ENCODE results near the gene OSMR. TPM values are rescaled to one million over a fixed set of nuclear protein-coding genes. Genes with fewer than 3 reads are reported as not detected.

The OSMR gene
- total RNA-seq, 4 donors from 2014 or later = 33.2 to 69.7 (median 43.9) TPM

DNA sequence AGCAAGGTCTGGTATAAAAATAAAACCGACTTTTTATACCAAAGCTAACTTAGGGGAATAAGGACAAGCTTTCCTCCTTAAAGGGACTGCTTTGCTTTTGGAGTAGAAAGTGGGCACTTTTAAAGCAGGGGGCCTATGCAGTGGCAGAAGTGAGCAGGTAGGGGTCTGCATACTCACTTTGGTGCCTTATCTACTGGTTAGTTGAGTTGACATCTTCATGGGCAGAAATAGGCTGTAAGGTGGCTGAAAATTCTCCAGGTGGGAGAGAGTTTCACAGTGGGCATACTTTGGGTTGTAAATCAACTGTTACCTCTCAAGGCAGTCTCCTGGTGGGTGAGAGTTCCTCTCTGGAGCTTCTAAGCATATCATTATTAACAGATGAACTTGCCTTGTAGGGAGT is 24.8 kb downstream of the OSMR start:
- Histone ChIP-seq H3K27ac (replicated peaks in 1 of 4) (peak overlapping the region; percentile 44 to 56 (median 55)), H3K27me3 (no peaks in the 10 kb centered on the region), H3K4me1 (peaks cover 8 to 55% (median 45%) of the 10 kb centered on the region in 4 donors), H3K4me3 (no peak overlapping the region), H3K9me3 (no peaks in the 10 kb centered on the region), H3K36me3 (peaks cover 0 to 41% (median 9%) of the 10 kb centered on the region in 4 donors)
- WGBS = 71% methylated on average over 1 of the region's 1 CpG
- intact Hi-C loops (cut with DNase I) = no loop called here
- no peak for DNase-seq (ENCODE audit: extremely low spot score)
- TF ChIP-seq POLR2A (IDR thresholded peaks at IDR 0.05; ENCODE audit: low read depth) (no peak), POLR2AphosphoS5 (IDR thresholded peaks at IDR 0.05) (no peak), EP300 (IDR thresholded peaks at IDR 0.05) (no peak)
- TF ChIP-seq, protein P1, sequence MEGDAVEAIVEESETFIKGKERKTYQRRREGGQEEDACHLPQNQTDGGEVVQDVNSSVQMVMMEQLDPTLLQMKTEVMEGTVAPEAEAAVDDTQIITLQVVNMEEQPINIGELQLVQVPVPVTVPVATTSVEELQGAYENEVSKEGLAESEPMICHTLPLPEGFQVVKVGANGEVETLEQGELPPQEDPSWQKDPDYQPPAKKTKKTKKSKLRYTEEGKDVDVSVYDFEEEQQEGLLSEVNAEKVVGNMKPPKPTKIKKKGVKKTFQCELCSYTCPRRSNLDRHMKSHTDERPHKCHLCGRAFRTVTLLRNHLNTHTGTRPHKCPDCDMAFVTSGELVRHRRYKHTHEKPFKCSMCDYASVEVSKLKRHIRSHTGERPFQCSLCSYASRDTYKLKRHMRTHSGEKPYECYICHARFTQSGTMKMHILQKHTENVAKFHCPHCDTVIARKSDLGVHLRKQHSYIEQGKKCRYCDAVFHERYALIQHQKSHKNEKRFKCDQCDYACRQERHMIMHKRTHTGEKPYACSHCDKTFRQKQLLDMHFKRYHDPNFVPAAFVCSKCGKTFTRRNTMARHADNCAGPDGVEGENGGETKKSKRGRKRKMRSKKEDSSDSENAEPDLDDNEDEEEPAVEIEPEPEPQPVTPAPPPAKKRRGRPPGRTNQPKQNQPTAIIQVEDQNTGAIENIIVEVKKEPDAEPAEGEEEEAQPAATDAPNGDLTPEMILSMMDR (IDR thresholded peaks at IDR 0.05) = no peak

DNA sequence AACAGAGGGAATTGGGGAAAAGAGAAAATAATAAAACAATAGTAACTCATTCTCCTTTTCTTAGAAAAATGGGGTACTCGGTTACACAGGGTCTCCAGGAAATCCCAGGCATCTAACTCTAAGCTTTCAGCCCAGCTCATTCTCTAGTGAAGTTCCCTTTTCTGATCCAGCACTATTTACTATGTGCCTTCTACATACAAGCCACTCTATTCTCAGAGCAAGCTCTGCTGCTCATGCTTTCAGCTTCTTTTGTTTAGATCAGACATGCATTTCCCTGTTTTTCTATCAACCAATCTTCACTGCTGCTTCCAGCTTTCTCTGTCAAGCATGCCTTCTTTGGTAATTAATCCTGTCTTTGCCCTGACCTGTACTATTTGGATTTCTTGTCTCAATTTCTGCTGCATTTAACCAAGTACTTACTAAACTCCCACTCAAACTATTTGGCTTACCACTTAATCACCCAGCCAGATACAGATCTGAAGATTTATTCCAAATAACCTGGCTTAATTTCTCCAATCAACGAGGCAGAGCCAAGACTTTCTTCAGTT is 25.3 kb downstream of the OSMR start:
- no peak for TF ChIP-seq EP300 (IDR thresholded peaks at IDR 0.05)
- TF ChIP-seq, protein P1 (IDR thresholded peaks at IDR 0.05) = no peak
- Histone ChIP-seq H3K36me3 (peaks cover 0 to 42% (median 10%) of the 10 kb centered on the region in 4 donors), H3K9me3 (no peaks in the 10 kb centered on the region), H3K27me3 (no peaks in the 10 kb centered on the region), H3K27ac (replicated peaks in 1 of 4) (peak overlapping the region; percentile 44 to 56 (median 55)), H3K4me3 (no peak overlapping the region), H3K4me1 (peaks cover 8 to 49% (median 39%) of the 10 kb centered on the region in 4 donors)
- intact Hi-C loops (cut with DNase I) = no loop called here
- WGBS = 24% methylated on average over 2 of the region's 2 CpGs
- no peak for DNase-seq (ENCODE audit: extremely low spot score)

DNA sequence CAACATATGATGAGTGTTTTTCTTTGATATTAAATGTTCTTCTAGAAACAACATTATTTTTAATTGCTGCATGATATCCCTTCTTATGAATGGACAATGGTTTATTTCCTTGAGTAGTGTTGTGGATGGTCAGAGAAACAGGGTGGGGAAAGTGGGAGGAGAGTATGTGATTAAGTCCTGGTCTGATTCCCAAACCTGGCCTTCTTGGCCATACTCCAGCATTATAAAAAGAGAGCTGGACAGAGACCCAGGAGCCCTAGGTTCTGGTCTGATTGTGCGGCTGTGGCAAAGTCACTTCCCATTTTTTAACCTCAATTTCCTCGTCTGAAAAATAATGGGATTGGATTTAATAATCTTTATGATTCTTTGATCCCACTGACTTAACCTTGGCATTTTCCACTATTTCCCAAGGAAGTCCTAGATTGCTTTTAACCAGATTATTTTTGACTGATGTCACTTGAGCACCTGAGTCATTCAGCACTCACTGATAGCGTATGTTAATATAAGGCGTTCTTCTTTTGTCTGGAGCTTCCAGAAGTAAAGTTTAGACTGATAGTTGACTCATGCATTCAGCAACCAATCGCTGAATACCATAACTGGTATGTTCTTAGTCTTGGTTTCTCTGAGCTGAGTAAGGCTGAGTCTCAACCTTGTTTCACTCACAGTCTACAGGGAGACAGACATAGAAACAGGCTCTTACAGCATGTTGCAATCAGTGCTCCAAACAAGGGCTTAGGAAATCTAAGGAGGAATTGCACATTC is 26.2 kb downstream of the OSMR start:
- Histone ChIP-seq H3K9me3 (no peaks in the 10 kb centered on the region), H3K4me3 (no peak overlapping the region), H3K27ac (replicated peaks in 1 of 4) (peak overlapping the region; percentile 54 to 66 (median 56)), H3K36me3 (peaks cover 4 to 50% (median 15%) of the 10 kb centered on the region in 4 donors), H3K4me1 (peaks cover 8 to 41% (median 31%) of the 10 kb centered on the region in 4 donors), H3K27me3 (no peaks in the 10 kb centered on the region)
- intact Hi-C loops (cut with DNase I) = no loop called here
- no peak for DNase-seq (ENCODE audit: extremely low spot score)
- peak; percentile 13 to 70 for TF ChIP-seq POLR2AphosphoS5 (IDR thresholded peaks at IDR 0.05)
- TF ChIP-seq, protein P1 (IDR thresholded peaks at IDR 0.05) = no peak
- WGBS = 51% methylated on average over 5 of the region's 5 CpGs

DNA sequence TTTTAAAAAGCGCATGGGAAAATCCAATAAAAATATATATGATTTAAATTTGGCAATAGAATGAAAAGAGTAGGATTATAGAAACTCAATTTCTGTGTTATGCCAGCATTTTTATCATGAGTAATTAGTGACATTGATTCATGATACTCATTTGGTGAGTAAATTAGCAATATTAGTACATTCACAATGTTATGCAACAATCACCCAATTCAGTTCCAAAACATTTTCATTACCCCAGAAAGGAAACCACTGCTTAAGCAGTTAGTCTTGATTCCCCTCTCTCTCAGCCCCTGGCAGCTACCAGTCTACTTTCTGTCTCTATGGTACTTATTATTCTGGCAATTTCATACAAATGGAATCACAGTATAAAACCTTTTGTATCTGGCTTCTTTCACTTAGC is 27.0 kb downstream of the OSMR start:
- Histone ChIP-seq H3K27me3 (no peaks in the 10 kb centered on the region), H3K36me3 (peaks cover 8 to 59% (median 23%) of the 10 kb centered on the region in 4 donors), H3K4me3 (no peak overlapping the region), H3K9me3 (no peaks in the 10 kb centered on the region), H3K27ac (replicated peaks in 1 of 4) (peak overlapping the region in 1 of 4 donors; percentile 56), H3K4me1 (peaks cover 8 to 35% (median 25%) of the 10 kb centered on the region in 4 donors)
- no peak for TF ChIP-seq POLR2AphosphoS5 (IDR thresholded peaks at IDR 0.05)
- TF ChIP-seq EP300 (IDR thresholded peaks at IDR 0.05) = no peak
- TF ChIP-seq, protein P1 (IDR thresholded peaks at IDR 0.05) = no peak
- TF ChIP-seq POLR2A (IDR thresholded peaks at IDR 0.05; ENCODE audit: low read depth) = no peak
- intact Hi-C loops (cut with DNase I) = no loop called here
- WGBS = 100% methylated on average over 1 of the region's 1 CpG
- no peak for DNase-seq (ENCODE audit: extremely low spot score)
